Measurements from ENCODE around the gene PADI1.

PADI1 gene

GRCh38 chr1:17230106-17230505, 25.2 kb downstream of the PADI1 start:
- Histone ChIP-seq H3K36me3 (ENCODE audit: low read length) (no peaks in the 10 kb centered on the region), H3K9me3 (ENCODE audit: insufficient read depth, low read length) (no peaks in the 10 kb centered on the region), H3K4me2 (ENCODE audit: low read depth, low read length, poor library complexity, severe bottlenecking) (no peak overlapping the region), H2AFZ (ENCODE audit: low read depth, low read length, severe bottlenecking) (no peak overlapping the region), H4K20me1 (ENCODE audit: low read depth, low read length) (no peaks in the 10 kb centered on the region), H3K9ac (ENCODE audit: low read length) (no peak overlapping the region), H3K9me2 (replicated peaks; ENCODE audit: insufficient read depth, low read length) (no peaks in the 10 kb centered on the region), H3K27me3 (ENCODE audit: low read length) (no peaks in the 10 kb centered on the region), H3K4me3 (ENCODE audit: insufficient read depth, low read length, poor library complexity, severe bottlenecking) (no peak overlapping the region), H3F3A (ENCODE audit: insufficient read depth) (no peaks in the 10 kb centered on the region), H3K27ac (ENCODE audit: low read depth, low read length) (no peak overlapping the region), H3K79me2 (ENCODE audit: insufficient read depth, low read length) (no peaks in the 10 kb centered on the region)
- TF ChIP-seq EZH2phosphoT487 (conservative IDR thresholded peaks at IDR 0.05; ENCODE audit: low read length) = no peak
- no peak for TF ChIP-seq CTCF (IDR thresholded peaks at IDR 0.05; ENCODE audit: insufficient read depth, low read length, poor library complexity, severe bottlenecking)

- Histone ChIP-seq H2AFZ (ENCODE audit: low read depth, low read length, severe bottlenecking) (no peak overlapping the region), H3K4me3 (ENCODE audit: insufficient read depth, low read length, poor library complexity, severe bottlenecking) (no peak overlapping the region), H3K36me3 (ENCODE audit: low read length) (no peaks in the 10 kb centered on the region), H3K79me2 (ENCODE audit: insufficient read depth, low read length) (no peaks in the 10 kb centered on the region), H3K27ac (ENCODE audit: low read depth, low read length) (no peak overlapping the region), H3F3A (ENCODE audit: insufficient read depth) (no peaks in the 10 kb centered on the region), H4K20me1 (ENCODE audit: low read depth, low read length) (no peaks in the 10 kb centered on the region), H3K4me2 (ENCODE audit: low read depth, low read length, poor library complexity, severe bottlenecking) (no peak overlapping the region), H3K9me3 (ENCODE audit: insufficient read depth, low read length) (no peaks in the 10 kb centered on the region), H3K9me2 (replicated peaks; ENCODE audit: insufficient read depth, low read length) (no peaks in the 10 kb centered on the region), H3K27me3 (ENCODE audit: low read length) (no peaks in the 10 kb centered on the region), H3K9ac (ENCODE audit: low read length) (no peak overlapping the region)
- TF ChIP-seq CTCF (IDR thresholded peaks at IDR 0.05; ENCODE audit: insufficient read depth, low read length, poor library complexity, severe bottlenecking) (no peak), EZH2phosphoT487 (conservative IDR thresholded peaks at IDR 0.05; ENCODE audit: low read length) (no peak)
These were observed 25.9 kb downstream of the PADI1 start for GRCh38 chr1:17230671-17231310.

GRCh38 chr1:17232759-17233661, 28.1 kb downstream of the PADI1 start:
- no peaks in the 10 kb centered on the region for H3K27me3 ChIP-seq (ENCODE audit: low read length)
- TF ChIP-seq EZH2phosphoT487 (conservative IDR thresholded peaks at IDR 0.05; ENCODE audit: low read length) (no peak), CTCF (IDR thresholded peaks at IDR 0.05; ENCODE audit: insufficient read depth, low read length, poor library complexity, severe bottlenecking) (no peak)
- no peak overlapping the region for H3K4me2 ChIP-seq (ENCODE audit: low read depth, low read length, poor library complexity, severe bottlenecking)
- no peaks in the 10 kb centered on the region for H3K9me2 ChIP-seq (replicated peaks; ENCODE audit: insufficient read depth, low read length)
- no peaks in the 10 kb centered on the region for H3K79me2 ChIP-seq (ENCODE audit: insufficient read depth, low read length)
- H4K20me1 ChIP-seq (ENCODE audit: low read depth, low read length) = no peaks in the 10 kb centered on the region
- no peaks in the 10 kb centered on the region for H3K9me3 ChIP-seq (ENCODE audit: insufficient read depth, low read length)
- no peak overlapping the region for H3K27ac ChIP-seq (ENCODE audit: low read depth, low read length)
- H3K9ac ChIP-seq (ENCODE audit: low read length) = no peak overlapping the region
- no peak overlapping the region for H2AFZ ChIP-seq (ENCODE audit: low read depth, low read length, severe bottlenecking)
- H3K4me3 ChIP-seq (ENCODE audit: insufficient read depth, low read length, poor library complexity, severe bottlenecking) = no peak overlapping the region
- H3K36me3 ChIP-seq (ENCODE audit: low read length) = no peaks in the 10 kb centered on the region
- no peaks in the 10 kb centered on the region for H3F3A ChIP-seq (ENCODE audit: insufficient read depth)

Data from SU-DHL-6 (cell line).